ELF-1 (cell line): ENCODE data around the gene MET.
"Not testable (repeated sequence)": the region's sequence is repeated elsewhere in the genome, so short reads cannot be mapped to it uniquely, and the experiment has no call there.

Source experiments
- DNase-seq: peaks from one replicate; pipeline ENCODE4 v3.0.0-alpha.2; 2016; ENCODE audit warnings: low read depth, low spot score

MET gene

DNA sequence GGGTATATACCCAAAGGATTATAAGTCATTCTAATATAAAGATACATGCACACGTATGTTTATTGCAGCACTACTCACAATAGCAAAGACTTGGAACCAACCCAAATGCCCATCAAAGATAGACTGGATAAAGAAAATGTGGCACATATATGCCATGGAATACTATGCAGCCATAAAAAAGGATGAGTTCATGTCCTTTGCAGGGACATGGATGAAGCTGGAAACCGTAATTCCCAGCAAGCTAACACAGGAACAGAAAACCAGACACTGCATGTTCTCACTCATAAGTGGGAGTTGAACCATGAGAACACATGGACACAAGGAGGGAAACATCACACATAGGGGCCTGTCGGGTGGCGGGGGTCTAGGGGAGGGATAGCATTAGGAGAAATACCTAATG is 79.1 kb downstream of the MET start:
- not testable (repeated sequence) for DNase-seq

DNA sequence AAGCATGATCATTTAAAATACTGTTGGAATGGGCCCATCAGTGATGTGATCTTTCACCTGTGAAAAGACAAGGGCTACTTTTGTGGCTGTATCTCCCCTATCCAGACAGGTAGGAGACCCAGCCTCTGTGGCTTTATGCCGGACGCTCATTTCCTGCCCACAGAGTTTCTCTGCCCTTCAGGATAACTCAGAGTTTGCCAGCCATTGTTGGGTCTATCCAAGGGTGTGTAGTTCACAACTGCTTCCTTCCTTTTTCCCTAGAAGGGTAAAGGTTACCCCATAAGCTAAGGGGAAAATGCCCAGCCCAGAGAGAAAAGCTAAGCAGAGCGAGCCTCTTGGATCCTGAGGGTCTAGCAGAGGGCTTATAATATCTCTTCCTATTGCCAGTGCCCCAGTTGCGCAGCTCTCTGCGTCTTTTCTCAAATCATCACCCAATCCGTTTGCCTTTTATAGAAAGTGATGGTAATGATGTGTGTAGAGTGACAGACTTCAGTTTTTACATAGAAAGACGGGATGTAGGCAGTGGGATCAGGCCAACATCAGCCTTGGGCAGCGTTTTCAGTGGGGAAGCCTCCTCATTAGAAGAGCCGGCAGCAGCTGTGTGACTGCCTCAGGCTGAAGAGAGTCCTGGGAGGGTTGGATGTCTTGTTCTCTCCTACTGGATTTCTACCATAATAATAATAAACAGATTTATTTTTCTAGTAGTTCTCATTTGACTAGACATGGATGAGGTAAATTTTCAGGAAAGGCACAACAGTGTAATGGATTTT is 80.5 kb downstream of the MET start:
- DNase-seq: no peak

DNA sequence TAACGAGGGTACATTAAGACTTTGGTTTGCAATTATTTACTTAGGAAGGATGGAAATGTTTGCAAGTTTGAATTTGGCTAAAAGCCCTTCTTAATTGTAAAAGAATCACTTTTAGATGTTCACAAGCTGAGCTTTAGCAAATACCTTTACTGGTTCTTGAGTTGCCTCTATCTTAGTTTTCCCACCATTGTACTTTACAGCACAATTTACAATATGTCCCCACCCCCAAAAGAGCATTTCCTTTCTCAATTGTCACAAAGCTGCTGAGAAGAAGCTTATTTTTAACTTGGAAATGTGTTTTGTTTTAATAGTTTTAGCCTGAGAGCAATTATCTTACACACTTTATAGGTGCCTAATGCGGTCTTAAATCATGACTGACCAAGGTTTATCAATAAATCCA is 81.1 kb downstream of the MET start:
- DNase-seq: no peak

DNA sequence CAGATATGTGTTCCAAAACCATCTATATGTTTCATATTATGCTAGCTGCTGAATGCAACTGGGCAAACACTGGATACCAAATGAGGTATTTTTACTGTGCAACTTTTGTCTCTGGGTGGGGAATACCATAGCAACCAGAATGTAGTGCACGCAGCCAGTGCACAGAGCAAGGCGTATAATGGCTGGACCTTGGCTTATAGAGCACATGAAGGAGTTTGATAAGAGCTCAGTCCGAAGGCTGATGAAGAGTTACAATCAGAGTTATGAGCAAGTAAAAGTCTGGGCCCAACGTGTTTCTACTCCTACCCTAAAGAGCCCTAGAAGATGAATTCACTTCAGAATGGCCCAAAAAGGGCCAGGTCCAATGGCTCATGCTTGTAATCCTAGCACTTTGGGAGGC is 82.2 kb downstream of the MET start:
- DNase-seq: no peak

DNA sequence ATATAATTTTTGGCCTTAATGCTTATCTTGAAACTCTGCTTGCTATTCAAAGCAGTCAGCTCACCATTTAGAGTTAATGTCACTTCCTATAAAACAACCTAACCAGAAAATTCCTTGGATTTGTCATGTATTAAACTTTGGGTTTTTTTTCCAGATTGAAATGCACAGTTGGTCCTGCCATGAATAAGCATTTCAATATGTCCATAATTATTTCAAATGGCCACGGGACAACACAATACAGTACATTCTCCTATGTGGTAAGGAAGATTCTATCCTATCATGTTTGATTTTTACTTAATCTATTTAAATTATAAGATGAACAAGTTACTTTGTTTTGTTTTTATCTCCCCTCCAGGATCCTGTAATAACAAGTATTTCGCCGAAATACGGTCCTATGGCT is 85.3 kb downstream of the MET start:
- no peak for DNase-seq

DNA sequence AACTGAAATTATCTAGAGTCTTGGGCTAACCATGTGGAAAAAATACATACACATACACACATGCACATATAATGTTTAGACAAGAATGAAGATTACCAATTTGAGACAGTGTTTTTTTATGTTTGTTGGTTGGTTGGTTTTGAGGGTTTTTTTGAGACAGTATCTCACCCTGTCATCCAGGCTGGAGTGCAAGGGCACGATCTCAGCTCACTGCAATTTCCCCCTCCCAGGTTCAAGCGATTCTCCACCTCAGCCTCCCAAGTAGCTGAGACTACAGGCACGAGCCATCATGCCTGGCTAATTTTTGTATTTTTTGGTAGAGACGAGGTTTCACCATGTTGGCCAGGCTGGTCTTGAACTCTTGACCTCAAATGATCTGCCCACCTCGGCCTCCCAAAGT is 87.6 kb downstream of the MET start:
- not testable (repeated sequence) for DNase-seq

DNA sequence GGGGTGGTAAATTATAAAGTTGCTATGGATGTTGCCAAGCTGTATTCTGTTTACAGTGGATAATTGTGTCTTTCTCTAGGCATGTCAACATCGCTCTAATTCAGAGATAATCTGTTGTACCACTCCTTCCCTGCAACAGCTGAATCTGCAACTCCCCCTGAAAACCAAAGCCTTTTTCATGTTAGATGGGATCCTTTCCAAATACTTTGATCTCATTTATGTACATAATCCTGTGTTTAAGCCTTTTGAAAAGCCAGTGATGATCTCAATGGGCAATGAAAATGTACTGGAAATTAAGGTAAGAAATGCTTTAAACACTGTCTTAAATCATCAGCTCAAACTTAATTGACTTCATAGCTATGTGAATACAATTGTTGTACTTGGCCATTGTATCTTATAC is 91.0 kb downstream of the MET start:
- no peak for DNase-seq

DNA sequence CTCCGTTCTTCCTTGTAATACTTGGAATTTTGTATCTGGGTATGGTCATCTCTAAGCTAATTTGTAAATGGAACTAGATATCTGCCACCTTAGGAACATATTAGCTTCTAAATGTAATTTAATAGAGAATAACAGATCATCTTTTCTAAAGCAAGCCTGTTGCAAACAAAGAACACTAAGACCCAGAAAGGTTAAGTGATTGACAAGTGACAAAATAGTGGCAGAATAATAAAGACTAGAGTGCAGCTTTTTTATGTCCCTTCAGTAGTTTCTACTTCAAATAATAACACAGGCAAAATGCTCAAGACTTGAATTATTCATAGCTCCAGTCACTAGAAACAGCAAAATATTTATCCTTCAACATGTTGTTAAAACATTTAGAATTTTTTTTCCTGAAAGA is 91.7 kb downstream of the MET start:
- DNase-seq: no peak

DNA sequence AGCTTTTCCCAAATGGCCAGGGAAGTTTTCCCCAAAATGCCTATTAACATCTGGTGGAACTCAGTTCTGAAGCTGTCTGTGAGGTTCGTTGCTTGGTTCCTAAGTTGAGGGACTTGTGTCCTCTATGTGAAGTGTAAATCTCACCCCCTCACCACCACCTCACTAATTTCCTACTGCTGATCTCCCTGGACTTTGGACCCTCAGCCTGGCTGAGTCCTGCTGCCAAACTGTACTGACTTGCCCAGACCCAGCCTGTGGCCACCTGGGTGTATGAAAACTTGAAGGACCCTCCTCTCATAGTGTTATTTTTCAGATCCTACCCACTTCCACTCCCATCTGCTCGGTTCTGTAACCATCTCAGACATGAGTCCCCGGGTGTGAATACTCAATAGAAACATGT is 94.9 kb downstream of the MET start:
- no peak for DNase-seq

DNA sequence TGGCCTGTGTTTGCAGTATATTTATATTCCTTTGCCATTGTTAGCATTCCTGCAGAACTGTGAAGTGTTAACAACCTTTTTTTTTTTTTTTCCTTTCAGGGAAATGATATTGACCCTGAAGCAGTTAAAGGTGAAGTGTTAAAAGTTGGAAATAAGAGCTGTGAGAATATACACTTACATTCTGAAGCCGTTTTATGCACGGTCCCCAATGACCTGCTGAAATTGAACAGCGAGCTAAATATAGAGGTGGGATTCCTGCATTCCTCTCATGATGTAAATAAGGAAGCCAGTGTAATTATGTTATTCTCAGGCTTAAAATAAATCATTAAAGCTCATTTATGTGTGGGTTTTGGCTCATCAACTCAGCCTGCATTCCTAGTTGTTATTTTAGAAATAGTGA is 97.5 kb downstream of the MET start:
- no peak for DNase-seq

DNA sequence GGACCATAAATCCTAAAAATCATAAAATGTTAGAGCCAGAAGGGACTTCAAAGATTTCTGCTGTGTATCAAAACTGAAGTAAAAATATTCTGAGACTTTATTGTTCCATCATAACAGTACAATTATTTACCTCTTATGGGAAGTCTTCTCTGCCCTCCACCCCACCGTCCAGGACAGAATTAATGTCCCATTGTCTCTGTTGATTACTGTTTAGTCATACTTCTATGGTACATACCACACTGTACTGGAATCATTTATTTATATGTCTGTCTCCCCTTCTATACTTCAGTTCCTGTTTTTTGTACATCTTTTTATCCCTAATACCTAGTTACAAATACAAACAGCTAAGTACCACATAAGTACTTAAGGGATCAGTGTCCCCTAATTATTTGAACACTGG is 98.9 kb downstream of the MET start:
- no peak for DNase-seq

DNA sequence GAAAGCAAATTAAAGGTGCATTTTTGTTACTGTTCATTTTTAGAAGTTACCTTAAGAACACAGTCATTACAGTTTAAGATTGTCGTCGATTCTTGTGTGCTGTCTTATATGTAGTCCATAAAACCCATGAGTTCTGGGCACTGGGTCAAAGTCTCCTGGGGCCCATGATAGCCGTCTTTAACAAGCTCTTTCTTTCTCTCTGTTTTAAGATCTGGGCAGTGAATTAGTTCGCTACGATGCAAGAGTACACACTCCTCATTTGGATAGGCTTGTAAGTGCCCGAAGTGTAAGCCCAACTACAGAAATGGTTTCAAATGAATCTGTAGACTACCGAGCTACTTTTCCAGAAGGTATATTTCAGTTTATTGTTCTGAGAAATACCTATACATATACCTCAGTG is 99.6 kb downstream of the MET start:
- DNase-seq: no peak

DNA sequence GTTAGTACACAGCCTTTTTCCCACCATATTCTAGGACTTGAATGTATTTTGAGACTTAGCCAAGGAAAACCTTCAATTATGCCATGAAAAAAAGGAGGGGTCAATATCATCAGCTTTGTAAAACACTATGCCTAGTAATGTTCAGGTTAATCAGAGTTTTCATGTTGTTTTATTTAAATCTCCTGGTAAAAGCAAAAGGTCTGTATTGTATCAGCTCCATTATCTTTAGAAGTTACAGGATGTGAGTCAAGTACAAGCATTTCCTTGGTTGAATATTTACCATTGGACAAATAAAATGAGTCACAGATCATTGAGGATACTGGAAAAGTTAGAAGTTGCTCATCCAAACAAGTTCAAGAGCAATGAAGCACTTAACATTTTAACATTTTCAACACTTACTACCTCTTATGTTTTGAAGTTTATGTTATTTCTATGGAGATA is 100.4 kb downstream of the MET start:
- DNase-seq: no peak

DNA sequence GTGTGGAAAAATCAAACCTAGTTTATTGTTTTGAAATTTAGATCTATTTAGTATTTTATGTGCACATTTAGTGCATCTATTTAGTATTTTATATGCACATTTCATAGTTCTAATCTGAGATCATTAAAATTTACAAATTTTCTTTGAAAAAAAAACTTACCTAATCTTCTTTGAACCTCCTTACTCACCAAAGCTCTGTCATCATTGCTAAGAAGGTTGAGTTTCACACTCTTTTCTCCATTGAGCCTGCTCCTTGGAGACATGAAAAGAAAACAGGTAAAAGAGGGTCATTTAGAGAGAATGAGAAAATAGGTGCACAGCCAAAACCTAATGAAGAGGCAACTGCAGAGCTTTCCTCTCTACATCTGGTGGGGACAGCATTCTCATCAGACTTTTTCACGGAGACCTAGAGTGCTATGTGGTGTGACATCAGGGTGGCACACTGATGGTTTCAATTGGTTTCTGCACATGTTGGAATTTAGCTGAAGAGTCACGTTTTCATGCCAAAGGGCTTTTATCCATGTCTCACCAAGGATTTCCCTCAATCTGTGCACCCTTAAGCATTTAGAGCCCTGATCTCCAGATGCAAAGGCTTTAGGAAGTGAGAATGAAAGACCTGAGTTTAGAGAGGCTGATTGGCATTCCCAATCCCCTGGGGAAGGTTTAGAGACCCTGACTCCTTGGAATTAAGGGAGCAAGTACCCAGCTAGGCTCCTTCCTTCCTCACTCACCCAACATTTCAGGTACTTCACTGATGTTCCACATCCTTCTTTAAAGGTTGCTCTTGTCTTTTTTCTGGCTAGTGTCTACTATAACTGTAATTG is 101.1 kb downstream of the MET start:
- DNase-seq: no peak

DNA sequence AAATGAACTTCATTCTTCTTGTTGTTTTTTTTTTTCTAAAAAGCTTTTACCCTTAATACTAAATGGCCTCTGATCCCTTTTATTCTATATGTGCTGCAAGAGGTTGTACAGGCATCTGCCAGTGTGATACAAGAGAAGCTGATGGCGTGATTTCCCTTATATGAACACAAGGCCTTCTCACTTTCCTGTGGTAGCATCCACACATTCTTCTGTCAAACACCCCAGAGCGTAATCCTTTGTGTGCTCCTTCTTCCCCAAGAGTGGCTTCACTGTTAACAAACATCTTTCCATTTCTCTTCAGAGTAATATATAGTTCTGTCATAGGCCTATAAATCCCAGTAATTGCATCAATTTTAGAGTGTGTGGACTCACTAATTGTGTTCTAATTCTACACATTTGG is 104.0 kb downstream of the MET start:
- DNase-seq: no peak

DNA sequence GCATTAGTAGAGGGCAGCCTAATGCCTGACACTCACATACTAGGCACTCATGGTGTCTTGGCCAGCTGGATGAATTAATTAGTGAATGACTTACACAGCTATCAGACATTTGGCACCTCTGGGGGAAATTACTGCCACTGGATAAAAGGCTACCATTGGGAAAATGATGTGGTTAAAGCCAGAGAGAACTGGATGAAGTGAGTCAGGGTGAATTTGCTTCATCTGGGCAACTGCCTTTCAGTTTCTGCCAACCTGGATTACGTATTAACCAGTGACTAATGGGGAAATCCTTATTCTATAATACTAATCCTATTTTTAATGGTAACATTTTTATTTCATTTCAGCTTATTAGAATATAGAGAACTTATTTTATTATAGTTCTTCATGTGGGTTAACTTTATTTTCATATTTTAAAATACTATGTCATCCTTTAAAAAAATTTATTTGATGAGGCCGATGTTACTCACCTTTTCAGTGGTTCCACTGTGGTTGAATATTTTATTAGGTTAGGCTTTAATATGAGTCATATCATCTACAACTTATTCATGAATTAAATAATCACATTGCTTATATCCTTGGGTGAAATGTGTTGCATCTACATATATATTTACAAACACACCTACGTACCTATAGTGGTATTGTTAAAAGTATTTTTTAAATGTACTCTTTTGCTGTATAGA is 104.8 kb downstream of the MET start:
- DNase-seq: no peak

DNA sequence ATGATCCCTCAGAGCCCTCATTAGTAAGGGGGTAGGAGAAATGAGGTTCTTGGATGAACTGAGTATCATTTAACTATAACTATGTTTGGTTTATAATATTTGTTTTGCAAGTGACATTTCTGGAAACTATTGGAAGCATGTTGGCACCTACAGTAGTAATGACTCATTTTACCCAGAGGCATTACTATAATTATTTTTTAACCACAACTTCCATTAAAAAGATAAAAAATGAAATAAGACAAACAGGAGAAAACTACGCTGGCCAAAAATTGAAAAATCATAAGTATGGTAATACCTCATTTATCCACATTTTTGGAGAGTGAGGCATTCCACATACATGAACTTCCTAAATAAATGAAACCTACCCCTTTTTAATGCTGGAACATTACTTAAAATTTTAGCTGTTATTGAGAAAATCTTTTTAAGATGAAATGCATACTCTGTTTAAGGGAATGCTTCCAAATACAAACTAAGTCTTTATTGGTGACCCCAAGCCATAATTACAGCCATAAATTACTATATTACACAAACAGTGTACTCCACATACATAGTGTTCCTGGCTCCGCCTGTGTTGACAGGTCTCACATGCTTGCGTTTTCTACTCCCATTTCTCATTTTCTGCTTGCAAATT is 105.8 kb downstream of the MET start:
- no peak for DNase-seq

DNA sequence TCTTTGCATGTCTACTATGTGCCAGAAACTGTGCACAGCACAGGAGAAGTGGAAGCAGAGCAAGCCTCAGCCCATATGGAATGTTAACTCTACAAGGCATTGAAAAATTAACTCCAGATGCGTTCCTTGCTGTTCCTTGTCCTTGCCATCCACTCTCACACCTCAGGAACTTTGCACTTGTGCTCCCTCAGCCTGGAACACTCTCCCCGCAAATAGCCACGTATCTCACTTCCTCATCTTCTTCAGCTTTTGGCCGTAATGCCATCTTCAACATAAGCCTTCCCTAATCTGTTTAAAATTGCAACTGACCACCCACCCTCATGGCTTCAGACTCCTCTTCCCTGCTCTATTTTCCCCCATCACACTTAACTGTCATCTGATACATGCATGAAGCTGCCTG is 107.2 kb downstream of the MET start:
- no peak for DNase-seq

DNA sequence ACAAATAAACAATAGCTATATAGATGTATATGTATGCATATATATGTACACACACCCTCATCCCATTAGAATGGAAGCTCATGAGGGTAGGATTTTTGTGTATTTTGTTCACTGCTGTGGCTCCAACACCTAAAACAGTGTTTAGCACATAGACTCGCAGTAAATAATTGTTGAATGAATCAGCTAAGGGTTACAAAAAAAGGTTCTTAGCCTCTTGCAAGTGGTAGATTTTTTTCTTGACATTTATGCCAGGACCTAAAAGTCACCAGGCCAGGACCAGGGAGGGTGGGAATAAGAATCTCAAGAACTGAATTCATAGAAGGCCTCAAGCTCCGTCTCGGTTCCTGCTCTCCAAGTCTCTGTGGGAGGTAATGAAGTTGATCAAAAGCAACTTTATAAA is 107.9 kb downstream of the MET start:
- DNase-seq: no peak

DNA sequence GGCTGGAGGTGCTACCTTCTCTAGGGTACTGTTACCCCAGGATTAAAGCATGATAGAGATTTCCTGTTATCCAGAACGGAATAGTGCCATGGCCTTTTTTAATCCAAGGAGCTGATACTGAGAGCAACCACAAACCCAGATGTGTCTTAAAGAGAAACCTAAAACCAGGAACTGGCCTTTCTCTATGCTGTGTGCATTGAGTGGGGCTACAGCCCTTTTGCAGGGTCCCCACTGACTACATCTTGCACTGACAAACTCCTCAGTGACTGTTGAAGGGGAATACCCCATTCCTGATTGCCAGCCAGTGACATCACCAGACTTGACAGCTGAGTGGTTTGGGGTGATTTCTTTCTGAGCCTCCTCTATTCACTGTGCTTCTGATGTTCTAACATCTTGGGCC is 108.5 kb downstream of the MET start:
- no peak for DNase-seq

DNA sequence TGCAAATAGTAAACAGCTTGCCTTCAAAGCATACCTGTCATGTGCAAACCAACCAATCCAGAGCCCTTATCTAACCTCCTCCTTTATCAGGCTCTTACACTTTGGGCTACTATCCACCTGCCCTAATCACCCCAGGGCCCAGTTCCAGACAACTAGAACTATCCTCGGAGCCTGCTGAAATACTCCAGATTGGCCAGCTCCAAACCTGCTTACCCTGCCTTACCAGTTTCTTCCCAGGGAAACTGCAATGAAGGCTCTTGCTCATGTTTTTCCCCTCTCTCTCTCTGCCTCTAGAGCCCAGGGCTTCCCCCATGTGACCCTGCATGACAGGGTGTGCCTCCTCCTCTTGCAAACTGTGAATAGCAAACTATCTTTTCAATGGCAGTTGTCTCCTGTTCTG is 109.0 kb downstream of the MET start:
- DNase-seq: peak; percentile 97

DNA sequence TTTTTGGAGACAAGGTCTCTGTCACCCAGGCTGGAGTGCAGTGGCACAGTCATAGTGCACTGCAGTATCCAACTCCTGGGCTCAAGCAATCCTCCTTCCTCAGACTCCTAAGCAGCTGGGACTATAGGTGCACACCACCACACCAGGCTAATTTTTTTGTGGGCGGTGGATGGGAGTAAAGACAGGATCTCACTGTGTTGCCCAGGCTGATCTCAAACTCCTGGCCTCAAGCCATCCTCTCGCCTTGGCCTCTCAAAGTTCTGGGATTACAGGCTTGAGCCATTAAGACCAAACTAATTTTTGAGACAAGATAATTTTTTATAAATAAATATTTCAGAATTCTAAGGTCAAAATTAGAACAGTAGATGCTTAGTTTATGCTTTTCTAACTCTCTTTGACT is 109.6 kb downstream of the MET start:
- DNase-seq: peak; percentile 15
